Stomach (tissue), 4 donors: ENCODE measurements around the gene EIF2A.

Source experiments
- CTCF ChIP-seq, 7 experiments: fragments of 450-650 bp in 4 of 7; fragments of 200-600 bp in 3 of 7; sonication (generic) in 3 of 7; IDR thresholded peaks; one replicate each; pipeline ENCODE4 v1.5.1; 2016 to 2019; ENCODE audit warnings: antibody characterized with exemption in 7 of 7, control low read depth in 2 of 7, mild to moderate bottlenecking in 1 of 7
- POLR2A ChIP-seq, 4 donors: fragments of 450-650 bp; IDR thresholded peaks; one replicate each; pipeline ENCODE4 v1.6.1; 2016; ENCODE audit warnings: antibody characterized with exemption in 4 of 4, control low read depth in 2 of 4, mild to moderate bottlenecking in 1 of 4, moderate library complexity in 1 of 4

DNA sequence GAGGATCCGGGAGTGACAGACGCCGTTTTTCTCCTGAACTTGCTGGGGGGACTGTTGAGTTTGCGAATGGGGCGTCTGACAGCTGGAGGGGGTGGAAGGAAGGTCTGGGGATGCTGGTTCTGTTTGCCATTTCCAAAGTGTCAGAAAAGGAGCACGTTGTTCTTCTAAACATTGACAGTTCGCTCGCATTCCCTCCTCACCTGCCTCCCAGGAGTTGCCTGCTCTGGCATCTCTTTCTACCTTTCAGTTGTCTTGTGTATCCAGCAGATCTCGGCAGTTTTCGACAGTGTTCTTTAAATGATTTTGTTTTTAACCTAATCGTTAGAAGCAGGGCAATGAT is 57.4 kb downstream of the EIF2A start:
- TF ChIP-seq CTCF (IDR thresholded peaks at IDR 0.05) (no peak), POLR2A (IDR thresholded peaks at IDR 0.05) (no peak)
